Measurements from ENCODE around the gene TXNIP. TPM values are rescaled to one million over a fixed set of nuclear protein-coding genes. Genes with fewer than 3 reads are reported as not detected.

The TXNIP gene
- total RNA-seq, 1 donor from 2014 or later = 107 TPM

DNA sequence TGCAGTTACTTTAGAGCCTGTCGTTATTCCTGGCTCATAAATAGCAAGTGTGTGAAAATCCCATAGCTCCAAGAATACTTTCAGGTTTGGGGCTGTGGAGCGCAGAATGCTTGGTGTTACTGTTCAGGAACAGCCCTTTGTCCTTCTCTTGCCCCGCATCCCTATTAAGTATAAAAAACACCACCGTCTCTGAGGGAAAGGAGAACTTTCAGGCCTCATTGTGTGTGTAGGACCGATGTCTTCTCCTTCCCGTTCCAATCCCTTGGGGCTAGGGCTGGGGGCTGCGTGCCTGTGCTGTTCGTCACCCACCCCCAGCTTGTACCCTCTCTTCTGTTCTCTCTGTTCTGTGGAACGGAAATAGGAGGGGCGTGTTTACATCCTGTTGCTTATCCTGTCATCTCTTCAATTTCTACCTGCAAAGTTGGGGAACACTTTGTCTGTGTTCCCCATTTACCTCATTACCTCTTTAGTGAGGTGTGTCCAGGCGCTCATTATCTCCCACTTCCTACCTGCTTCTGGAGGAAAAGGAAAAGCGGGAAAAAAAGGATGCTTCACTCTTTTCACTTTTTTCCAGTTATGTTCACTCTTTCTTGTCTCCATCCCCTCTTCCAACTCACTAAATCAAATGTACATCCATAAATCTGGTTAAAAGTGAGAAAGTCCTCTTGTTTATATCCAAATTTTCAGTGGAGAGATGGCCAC, 788 bp upstream of the TXNIP start:
- H3K9me3 Mint-ChIP-seq (ENCODE audit: unreplicated experiment) = no peaks in the 10 kb centered on the region
- TF ChIP-seq, protein P1, sequence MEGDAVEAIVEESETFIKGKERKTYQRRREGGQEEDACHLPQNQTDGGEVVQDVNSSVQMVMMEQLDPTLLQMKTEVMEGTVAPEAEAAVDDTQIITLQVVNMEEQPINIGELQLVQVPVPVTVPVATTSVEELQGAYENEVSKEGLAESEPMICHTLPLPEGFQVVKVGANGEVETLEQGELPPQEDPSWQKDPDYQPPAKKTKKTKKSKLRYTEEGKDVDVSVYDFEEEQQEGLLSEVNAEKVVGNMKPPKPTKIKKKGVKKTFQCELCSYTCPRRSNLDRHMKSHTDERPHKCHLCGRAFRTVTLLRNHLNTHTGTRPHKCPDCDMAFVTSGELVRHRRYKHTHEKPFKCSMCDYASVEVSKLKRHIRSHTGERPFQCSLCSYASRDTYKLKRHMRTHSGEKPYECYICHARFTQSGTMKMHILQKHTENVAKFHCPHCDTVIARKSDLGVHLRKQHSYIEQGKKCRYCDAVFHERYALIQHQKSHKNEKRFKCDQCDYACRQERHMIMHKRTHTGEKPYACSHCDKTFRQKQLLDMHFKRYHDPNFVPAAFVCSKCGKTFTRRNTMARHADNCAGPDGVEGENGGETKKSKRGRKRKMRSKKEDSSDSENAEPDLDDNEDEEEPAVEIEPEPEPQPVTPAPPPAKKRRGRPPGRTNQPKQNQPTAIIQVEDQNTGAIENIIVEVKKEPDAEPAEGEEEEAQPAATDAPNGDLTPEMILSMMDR (IDR thresholded peaks at IDR 0.05; ENCODE audit: unreplicated experiment) = no peak
- peak overlapping the region; percentile 98 for H3K27ac Mint-ChIP-seq (ENCODE audit: unreplicated experiment)
- peaks cover 39% of the 10 kb centered on the region for H3K36me3 Mint-ChIP-seq (ENCODE audit: low read depth, unreplicated experiment)
- peaks cover 5% of the 10 kb centered on the region for H3K27me3 Mint-ChIP-seq (ENCODE audit: unreplicated experiment)
- peak overlapping the region; percentile 100 for H3K4me3 Mint-ChIP-seq (ENCODE audit: unreplicated experiment)
- H3K4me1 Mint-ChIP-seq (ENCODE audit: unreplicated experiment) = peaks cover 50% of the 10 kb centered on the region
- no peak for DNase-seq (ENCODE audit: low spot score)

DNA sequence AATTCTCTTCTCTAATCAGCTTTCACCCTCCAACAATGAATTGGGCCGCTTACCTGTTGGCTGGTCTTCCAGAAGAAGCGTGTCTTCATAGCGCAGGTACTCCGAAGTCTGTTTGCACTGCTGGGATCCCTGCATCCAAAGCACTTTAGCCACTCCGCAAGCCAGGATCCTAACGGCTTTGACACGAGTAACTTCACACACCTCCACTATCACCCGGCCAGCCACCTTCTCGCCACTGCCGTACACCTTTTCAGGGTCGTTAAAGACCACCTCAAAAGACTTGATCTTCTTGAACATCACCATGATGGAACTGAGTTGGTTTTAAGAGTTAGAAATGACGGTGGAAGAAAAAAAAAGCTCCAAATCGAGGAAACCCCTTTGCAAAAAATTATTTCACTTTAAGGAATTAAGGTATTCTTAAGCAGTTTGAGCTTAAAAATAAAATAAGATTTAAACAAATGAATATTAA, 381 bp downstream of the TXNIP start:
- Mint-ChIP-seq H3K27ac (ENCODE audit: unreplicated experiment) (peak overlapping the region; percentile 98), H3K4me1 (ENCODE audit: unreplicated experiment) (peaks cover 55% of the 10 kb centered on the region), H3K27me3 (ENCODE audit: unreplicated experiment) (peaks cover 5% of the 10 kb centered on the region), H3K36me3 (ENCODE audit: low read depth, unreplicated experiment) (peaks cover 42% of the 10 kb centered on the region), H3K4me3 (ENCODE audit: unreplicated experiment) (peak overlapping the region; percentile 100), H3K9me3 (ENCODE audit: unreplicated experiment) (no peaks in the 10 kb centered on the region)
- DNase-seq (ENCODE audit: low spot score) = no peak
- TF ChIP-seq, protein P1 (IDR thresholded peaks at IDR 0.05; ENCODE audit: unreplicated experiment) = no peak

DNA sequence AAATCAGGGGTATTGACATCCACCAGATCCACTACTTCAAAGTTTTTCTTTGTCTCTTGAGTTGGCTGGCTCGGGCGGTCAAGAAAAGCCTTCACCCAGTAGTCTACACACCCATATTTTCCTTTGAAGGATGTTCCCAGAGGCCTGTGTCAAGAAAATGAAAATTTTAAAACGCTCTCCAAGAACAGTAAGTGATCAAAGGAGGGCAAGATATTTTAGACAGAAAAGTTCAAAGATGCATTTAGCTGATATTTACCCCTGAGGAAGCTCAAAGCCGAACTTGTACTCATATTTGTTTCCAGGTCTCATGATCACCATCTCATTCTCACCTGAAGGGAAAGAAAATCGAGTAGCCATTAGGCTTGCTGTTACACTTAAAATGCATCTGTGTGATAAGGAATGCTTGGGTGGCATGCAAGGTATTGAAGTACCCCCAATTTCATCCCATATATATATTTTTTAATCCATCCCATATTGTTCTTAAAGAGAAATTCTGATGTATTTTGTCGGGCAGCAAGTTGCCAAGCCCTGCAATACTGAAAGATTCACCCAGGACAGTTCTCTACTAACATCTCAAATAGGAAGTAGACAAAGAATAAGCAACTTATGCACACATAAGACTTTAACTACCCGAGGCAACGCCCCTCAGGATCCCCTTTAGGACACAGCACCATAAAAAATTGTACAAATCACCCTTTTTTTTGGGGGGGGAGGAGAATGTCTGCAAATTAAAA, 1.1 kb downstream of the TXNIP start:
- peaks cover 42% of the 10 kb centered on the region for H3K36me3 Mint-ChIP-seq (ENCODE audit: low read depth, unreplicated experiment)
- H3K4me1 Mint-ChIP-seq (ENCODE audit: unreplicated experiment) = peaks cover 57% of the 10 kb centered on the region
- H3K4me3 Mint-ChIP-seq (ENCODE audit: unreplicated experiment) = peak overlapping the region; percentile 100
- H3K9me3 Mint-ChIP-seq (ENCODE audit: unreplicated experiment) = no peaks in the 10 kb centered on the region
- H3K27me3 Mint-ChIP-seq (ENCODE audit: unreplicated experiment) = peaks cover 5% of the 10 kb centered on the region
- no peak for DNase-seq (ENCODE audit: low spot score)
- H3K27ac Mint-ChIP-seq (ENCODE audit: unreplicated experiment) = peak overlapping the region; percentile 98
- TF ChIP-seq, protein P1 (IDR thresholded peaks at IDR 0.05; ENCODE audit: unreplicated experiment) = no peak

DNA sequence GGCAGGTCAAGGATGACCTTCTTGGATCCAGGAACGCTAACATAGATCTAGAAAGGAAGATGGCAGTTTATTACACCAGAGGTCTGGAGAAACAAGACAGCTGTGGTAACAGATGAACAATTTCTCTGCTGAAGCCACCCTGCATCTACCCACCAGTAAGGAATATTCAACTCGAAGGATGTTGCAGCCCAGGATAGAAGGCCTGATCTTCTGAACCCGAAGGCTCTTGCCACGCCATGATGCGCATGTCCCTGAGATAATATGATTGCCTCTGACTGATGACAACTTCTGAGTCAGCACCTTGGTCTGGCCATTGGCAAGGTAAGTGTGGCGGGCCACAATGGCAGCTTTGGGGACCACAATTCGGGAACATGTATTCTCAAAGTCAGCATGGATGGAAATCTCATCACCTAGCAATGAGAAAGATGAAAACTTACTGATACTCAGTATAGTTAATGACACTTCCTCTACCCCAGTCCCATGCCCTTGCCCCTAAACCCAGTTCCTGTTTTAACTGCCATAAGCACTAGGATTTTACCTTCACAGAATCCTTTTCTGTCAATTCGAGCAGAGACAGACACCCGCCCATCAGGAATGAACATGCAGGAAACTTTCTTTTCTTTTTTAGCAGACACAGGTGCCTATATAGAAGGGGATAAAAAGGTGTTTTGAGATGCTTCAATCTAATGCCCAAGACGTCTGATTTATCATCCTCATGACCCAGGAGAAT, 1.8 kb downstream of the TXNIP start:
- Mint-ChIP-seq H3K36me3 (ENCODE audit: low read depth, unreplicated experiment) (peaks cover 42% of the 10 kb centered on the region), H3K9me3 (ENCODE audit: unreplicated experiment) (no peaks in the 10 kb centered on the region), H3K27ac (ENCODE audit: unreplicated experiment) (no peak overlapping the region), H3K4me3 (ENCODE audit: unreplicated experiment) (peak overlapping the region; percentile 100), H3K27me3 (ENCODE audit: unreplicated experiment) (peaks cover 5% of the 10 kb centered on the region), H3K4me1 (ENCODE audit: unreplicated experiment) (peaks cover 52% of the 10 kb centered on the region)
- TF ChIP-seq, protein P1 (IDR thresholded peaks at IDR 0.05; ENCODE audit: unreplicated experiment) = no peak
- DNase-seq (ENCODE audit: low spot score) = no peak
